GM12878 (cell line): ENCODE results near the gene TUBB1. TPM values are rescaled to one million over a fixed set of nuclear protein-coding genes. Genes with fewer than 3 reads are reported as not detected.

Experiments used
- ATAC-seq: fragments of 200-7000 bp; cut with Tn5 transposase; 3 replicates; pipeline ENCODE4 v1.9.1; 2020; ENCODE audit warnings: mild to moderate bottlenecking, moderate library complexity
- BruUV-seq: library from RNA; stranded (reverse); fragments of 400-500 nt; replicated peaks from 2 replicates; lab custom pipeline; 2021; lab: Mats Ljungman, UMichigan
- CTCF ChIA-PET: fragments of 300-600 bp; sonication (Branson Sonifier 250); formaldehyde crosslinking; extraction: SDS; loops from one replicate; lab custom pipeline; 2021; ENCODE audit warnings: inconsistent platforms; lab: Yijun Ruan, JAX
- POLR2A ChIA-PET: fragments of 350-600 bp; formaldehyde crosslinking; extraction: SDS; loops from one replicate; lab custom pipeline; 2021; ENCODE audit warnings: inconsistent platforms; lab: Charles Lee
- RAD21 ChIA-PET: fragments of 300-600 bp; sonication (Branson Sonifier 250); formaldehyde crosslinking; loops from one replicate; lab custom pipeline; 2023; ENCODE audit warnings: antibody characterized with exemption; ENCODE audit not compliant: unreplicated experiment; lab: Charles Lee
- SMC1A ChIA-PET: fragments of 300-600 bp; sonication (Branson Sonifier 250); formaldehyde crosslinking; loops from one replicate; lab custom pipeline; 2023; ENCODE audit not compliant: unreplicated experiment, uncharacterized antibody; lab: Charles Lee
- DNase-seq: peaks from one replicate; pipeline ENCODE4 v3.0.0-alpha.2; 2011; ENCODE audit warnings: low read depth, low spot score
- FAIRE-seq: peaks from 3 replicates; lab custom pipeline; 2011; peaks lifted over from hg19 to GRCh38; lab: Jason Lieb, UNC
- H2AFZ ChIP-seq: 2 replicates; pipeline ENCODE4 v1.6.0; 2011; ENCODE audit warnings: low read depth, low read length, control low read depth; ENCODE audit not compliant: control insufficient read depth
- H3K27ac ChIP-seq: 2 replicates; pipeline ENCODE4 v1.5.1; 2011; ENCODE audit warnings: control low read depth; ENCODE audit not compliant: control insufficient read depth, insufficient read depth
- H3K27me3 ChIP-seq, 2 experiments: replicated peaks in 1 of 2; 2 replicates each; pipeline versions ENCODE4 v1.6.0 to v1.6.1; 2011; ENCODE audit warnings: low read length in 1 of 2; ENCODE audit not compliant: control insufficient read depth in 2 of 2, insufficient read depth in 2 of 2
- H3K36me3 ChIP-seq, 2 experiments: 2 replicates each; pipeline ENCODE4 v1.5.1; 2011; ENCODE audit warnings: low read length in 1 of 2; ENCODE audit not compliant: control insufficient read depth in 2 of 2, insufficient read depth in 2 of 2
- H3K4me1 ChIP-seq: 2 replicates; pipeline ENCODE4 v1.6.1; 2011; ENCODE audit warnings: mild to moderate bottlenecking, low read length, moderate library complexity, mixed read lengths; ENCODE audit not compliant: control insufficient read depth, insufficient read depth
- H3K4me2 ChIP-seq: 2 replicates; pipeline ENCODE4 v1.6.0; 2011; ENCODE audit warnings: control low read depth; ENCODE audit not compliant: control insufficient read depth, insufficient read depth
- H3K4me3 ChIP-seq: fragments of 200-600 bp; sonication (generic); 2 replicates; pipeline ENCODE4 v1.5.1; 2016
- H3K79me2 ChIP-seq: 2 replicates; pipeline ENCODE4 v1.6.0; 2011; ENCODE audit warnings: low read length; ENCODE audit not compliant: control insufficient read depth, insufficient read depth
- H3K9ac ChIP-seq: 2 replicates; pipeline ENCODE4 v1.8.0; 2011; ENCODE audit warnings: low read length, control low read depth, mixed read lengths; ENCODE audit not compliant: control insufficient read depth, insufficient read depth
- H3K9me3 ChIP-seq: replicated peaks from 3 replicates; pipeline ENCODE4 v1.5.1; 2011; ENCODE audit warnings: mild to moderate bottlenecking, low read length; ENCODE audit not compliant: control insufficient read depth, insufficient read depth
- H4K20me1 ChIP-seq: 2 replicates; pipeline ENCODE4 v1.6.0; 2011; ENCODE audit not compliant: control insufficient read depth, insufficient read depth
- BACH1 ChIP-seq: fragments of 450-650 bp; IDR thresholded peaks from 2 replicates; pipeline ENCODE4 v1.6.1; 2017; ENCODE audit warnings: mild to moderate bottlenecking, borderline replicate concordance
- CHD2 ChIP-seq: IDR thresholded peaks from 2 replicates; pipeline ENCODE4 v1.6.1; 2011; ENCODE audit warnings: low read depth, low read length, improper control_type of control experiment, borderline replicate concordance
- CREM ChIP-seq: IDR thresholded peaks from 2 replicates; pipeline ENCODE4 v1.6.1; 2014; ENCODE audit warnings: antibody characterized with exemption, low read depth
- EED ChIP-seq: sonication (generic); IDR thresholded peaks from 2 replicates; pipeline ENCODE4 v1.6.1; 2016; ENCODE audit warnings: antibody characterized with exemption, low read depth
- FOXM1 ChIP-seq: IDR thresholded peaks from 2 replicates; pipeline ENCODE4 v1.6.1; 2012; ENCODE audit warnings: low read depth, mild to moderate bottlenecking, inconsistent platforms, low read length, moderate library complexity
- JUNB ChIP-seq: IDR thresholded peaks from 2 replicates; pipeline ENCODE4 v1.6.1; 2016; ENCODE audit warnings: antibody characterized with exemption, mild to moderate bottlenecking
- POLR2A ChIP-seq: IDR thresholded peaks from 2 replicates; pipeline ENCODE4 v1.6.1; 2011; ENCODE audit warnings: low read depth, mild to moderate bottlenecking, low read length
- POLR2AphosphoS2 ChIP-seq: IDR thresholded peaks from 2 replicates; pipeline ENCODE4 v1.6.1; 2011; ENCODE audit warnings: low read depth, mild to moderate bottlenecking, low read length, improper control_type of control experiment, moderate library complexity
- REST ChIP-seq: IDR thresholded peaks from 2 replicates; pipeline ENCODE4 v1.6.1; 2012; ENCODE audit warnings: mild to moderate bottlenecking, low read depth, low read length
- RUNX3 ChIP-seq: IDR thresholded peaks from 2 replicates; pipeline ENCODE4 v1.6.1; 2012; ENCODE audit warnings: low read length, inconsistent platforms
- SMAD5 ChIP-seq: IDR thresholded peaks from 2 replicates; pipeline ENCODE4 v1.6.1; 2016; ENCODE audit warnings: antibody characterized with exemption, low read depth
- SMARCA5 ChIP-seq: fragments of 450-650 bp; IDR thresholded peaks from 2 replicates; pipeline ENCODE4 v1.6.1; 2017; ENCODE audit warnings: mild to moderate bottlenecking
- SRF ChIP-seq, 2 experiments: IDR thresholded peaks; 2 replicates each; pipeline ENCODE4 v1.6.1; 2011; ENCODE audit warnings: low read depth in 2 of 2, low read length in 2 of 2, mild to moderate bottlenecking in 1 of 2, moderate library complexity in 1 of 2
- STAT1 ChIP-seq: fragments of 450-650 bp; conservative IDR thresholded peaks from 2 replicates; pipeline ENCODE4 v1.6.1; 2014; ENCODE audit warnings: antibody characterized with exemption, mild to moderate bottlenecking
- TCF12 ChIP-seq: IDR thresholded peaks from 2 replicates; pipeline ENCODE4 v1.6.1; 2011; ENCODE audit warnings: low read depth, mild to moderate bottlenecking, low read length
- WGBS: methylation state at CpG from one replicate; pipeline ENCODE4 v1.1.6; 2016; ENCODE audit warnings: low lambda C conversion rate; ENCODE audit not compliant: insufficient replicate concordance, insufficient coverage; ENCODE audit errors: missing lambda C conversion rate; 5-methylcytosine and 5-hydroxymethylcytosine counted together
- in situ Hi-C: fragments of 300-500 bp; cut with MboI; formaldehyde crosslinking; loops from 9 replicates; pipeline ENCODE4 v1.14.3; 2018; ENCODE audit warnings: mixed read lengths
- intact Hi-C: fragments of 100-400 bp; cut with micrococcal nuclease; formaldehyde crosslinking; loops from one replicate; pipeline ENCODE4 v1.14.2; 2022; ENCODE audit not compliant: unreplicated experiment
- polyA plus RNA-seq, 11 experiments: library from polyadenylated mRNA; depleted of rRNA in 4 of 11; unstranded in 6 of 11; stranded (reverse) in 5 of 11; fragments of >200 nt; fragmentation: Nextera tagmentation in 4 of 11; fragmentation: Illumina TruSeq in 1 of 11; extraction: Ambion mirVana in 4 of 11; extraction: Trizol in 1 of 11; gene quantifications; 1 replicate in 1 of 11; 2 replicates in 10 of 11; pipeline versions ENCODE4 v1.2.1 to v1.2.3, GENCODE V29; 2011 to 2016; ENCODE audit warnings: inconsistent platforms in 2 of 11, missing spikeins in 2 of 11, low read depth in 1 of 11
- total RNA-seq, 4 experiments: library from RNA; depleted of rRNA in 3 of 4; stranded (reverse); fragments of >200 nt in 3 of 4; fragmentation: Illumina TruSeq in 1 of 4; extraction: Trizol in 1 of 4; gene quantifications; 2 replicates each; pipeline versions ENCODE4 v1.2.1 to v1.2.3, GENCODE V29; 2013 to 2021
- TF ChIP-seq, protein P1 (sequence below): IDR thresholded peaks from 2 replicates; pipeline ENCODE4 v1.6.1; 2011; ENCODE audit warnings: borderline replicate concordance, low read depth, mild to moderate bottlenecking, moderate library complexity, mixed read lengths, low read length; ENCODE audit not compliant: insufficient read depth; ENCODE audit errors: extremely low read length

The TUBB1 gene
- total and polyA plus RNA-seq, 10 of the 15 experiments (the other 5 are each of a cell fraction or from before 2014, with no cell fraction given) = 0.02 to 0.20 (median 0.06) TPM; not detected in 3

- Histone ChIP-seq H3K9me3 (no peaks in the 10 kb centered on the region), H3K4me2 (peak overlapping the region; percentile 49), H3K27me3 (no peaks in the 10 kb centered on the region), H3K4me3 (peak overlapping the region; percentile 85), H3K36me3 (peaks cover 8 to 16% of the 10 kb centered on the region in 2 experiments), H4K20me1 (no peaks in the 10 kb centered on the region), H3K4me1 (no peaks in the 10 kb centered on the region; the same call in 1 of the 2 replicates), H2AFZ (no peak overlapping the region), H3K9ac (peak overlapping the region; percentile 44; the same call in 1 of the 2 replicates), H3K79me2 (peaks cover 55% of the 10 kb centered on the region), H3K27ac (peak overlapping the region; percentile 4)
- no peak for TF ChIP-seq TCF12
- no peak for TF ChIP-seq POLR2A
- TF ChIP-seq CHD2 = no peak
- no peak for TF ChIP-seq FOXM1
- no peak for TF ChIP-seq SRF (IDR thresholded peaks at IDR 0.05; ENCODE audit: low read depth in 2 of 2, low read length in 2 of 2)
- TF ChIP-seq, protein P1, sequence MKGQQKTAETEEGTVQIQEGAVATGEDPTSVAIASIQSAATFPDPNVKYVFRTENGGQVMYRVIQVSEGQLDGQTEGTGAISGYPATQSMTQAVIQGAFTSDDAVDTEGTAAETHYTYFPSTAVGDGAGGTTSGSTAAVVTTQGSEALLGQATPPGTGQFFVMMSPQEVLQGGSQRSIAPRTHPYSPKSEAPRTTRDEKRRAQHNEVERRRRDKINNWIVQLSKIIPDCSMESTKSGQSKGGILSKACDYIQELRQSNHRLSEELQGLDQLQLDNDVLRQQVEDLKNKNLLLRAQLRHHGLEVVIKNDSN = no peak
- TF ChIP-seq CREM = no peak
- no peak for TF ChIP-seq REST
- TF ChIP-seq POLR2AphosphoS2 = no peak
- TF ChIP-seq SMARCA5 = no peak
- no peak for TF ChIP-seq JUNB
- no peak for TF ChIP-seq EED
- no peak for TF ChIP-seq SMAD5
- TF ChIP-seq STAT1 = no peak
- no peak for TF ChIP-seq BACH1
- no peak for TF ChIP-seq RUNX3
- intact Hi-C loops (no loop called here), in situ Hi-C loops (no loop called here)
- ATAC-seq (no peak), FAIRE-seq (no peak), DNase-seq (no peak)
- ChIA-PET SMC1A (interaction anchor here (1.0 to 2.2 kb wide), 10 partner anchors 9 to 159 kb away, joined by 3 to 10 read pairs (median 4); partner anchors contain the start of gene TUBB1), RAD21 (interaction anchor here (0.6 to 1.6 kb wide), 4 partner anchors 12 to 337 kb away, joined by 3 to 5 read pairs (median 4); partner anchors contain the start of gene PRELID3B), POLR2A (interaction anchor here (0.6 to 6.0 kb wide), 5 partner anchors 13 to 47 kb away, joined by 3 to 40 read pairs (median 5); partner anchors contain the start of gene PRELID3B), CTCF (interaction anchor here (0.7 to 1.6 kb wide), 3 partner anchors 18 to 53 kb away, joined by 3 to 4 read pairs (median 3); no protein-coding TSS in a partner anchor)
- BruUV-seq = no TSS peak
- WGBS = 63% methylated on average over 2 of the region's 2 CpGs
Measured at GRCh38 chr20:59028812-59029211, 9.6 kb downstream of the TUBB1 start.
